DND-41 (cell line): ENCODE results near the gene STAT4.

Experiments used
- CTCF ChIP-seq: IDR thresholded peaks from 2 replicates; pipeline ENCODE4 v1.5.1; 2012; ENCODE audit warnings: borderline replicate concordance, low read length, moderate library complexity, mild to moderate bottlenecking; ENCODE audit not compliant: poor library complexity, severe bottlenecking; ENCODE audit errors: extremely low read depth
- EZH2 ChIP-seq: IDR thresholded peaks from 3 replicates; pipeline ENCODE4 v1.6.1; 2012; ENCODE audit warnings: borderline replicate concordance, low read depth, mild to moderate bottlenecking, moderate library complexity, low read length, inconsistent platforms; ENCODE audit not compliant: severe bottlenecking

- no peak for TF ChIP-seq CTCF
- TF ChIP-seq EZH2: no peak
Observed at GRCh38 chr2:191012845-191013681, 137.7 kb downstream of the STAT4 start.
